ENCODE data around the gene SRSF4.

DNA sequence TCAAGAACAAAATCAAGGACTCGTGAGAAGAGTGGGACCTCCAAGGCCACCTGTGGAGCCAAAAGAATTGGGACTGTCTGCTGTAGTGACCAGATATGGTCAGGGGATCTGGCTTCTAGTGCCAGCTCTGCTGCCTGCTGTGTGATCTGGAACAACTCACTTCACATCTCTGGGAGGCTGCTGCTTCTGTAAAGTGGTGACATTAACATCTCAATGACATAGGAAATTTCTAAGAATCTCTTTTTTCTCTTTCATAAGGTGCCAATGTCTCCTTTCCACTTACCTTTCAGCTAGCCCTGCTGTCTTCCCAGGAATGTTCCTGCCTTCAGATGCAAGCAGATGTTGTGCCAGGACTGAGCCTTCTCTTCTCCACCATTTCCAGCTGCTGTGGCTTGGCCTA is 5.0 kb upstream of the SRSF4 start:
- TF ChIP-seq EZH2 (IDR thresholded peaks at IDR 0.05; ENCODE audit: borderline replicate concordance, low read depth, low read length, severe bottlenecking): no peak
- TF ChIP-seq, protein P1, sequence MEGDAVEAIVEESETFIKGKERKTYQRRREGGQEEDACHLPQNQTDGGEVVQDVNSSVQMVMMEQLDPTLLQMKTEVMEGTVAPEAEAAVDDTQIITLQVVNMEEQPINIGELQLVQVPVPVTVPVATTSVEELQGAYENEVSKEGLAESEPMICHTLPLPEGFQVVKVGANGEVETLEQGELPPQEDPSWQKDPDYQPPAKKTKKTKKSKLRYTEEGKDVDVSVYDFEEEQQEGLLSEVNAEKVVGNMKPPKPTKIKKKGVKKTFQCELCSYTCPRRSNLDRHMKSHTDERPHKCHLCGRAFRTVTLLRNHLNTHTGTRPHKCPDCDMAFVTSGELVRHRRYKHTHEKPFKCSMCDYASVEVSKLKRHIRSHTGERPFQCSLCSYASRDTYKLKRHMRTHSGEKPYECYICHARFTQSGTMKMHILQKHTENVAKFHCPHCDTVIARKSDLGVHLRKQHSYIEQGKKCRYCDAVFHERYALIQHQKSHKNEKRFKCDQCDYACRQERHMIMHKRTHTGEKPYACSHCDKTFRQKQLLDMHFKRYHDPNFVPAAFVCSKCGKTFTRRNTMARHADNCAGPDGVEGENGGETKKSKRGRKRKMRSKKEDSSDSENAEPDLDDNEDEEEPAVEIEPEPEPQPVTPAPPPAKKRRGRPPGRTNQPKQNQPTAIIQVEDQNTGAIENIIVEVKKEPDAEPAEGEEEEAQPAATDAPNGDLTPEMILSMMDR (IDR thresholded peaks at IDR 0.05; ENCODE audit: borderline replicate concordance, extremely low read depth, low read length, poor library complexity, severe bottlenecking): no peak

Measured in DND-41 (cell line).